SIG-M5 treated with dmso at 0.1 percent for 504 hours (cell line): ENCODE results near the gene FNTB.

ENCODE experiments used
- DNase-seq: peaks from one replicate; lab custom pipeline; 2025; ENCODE audit not compliant: unreplicated experiment; lab: John Stamatoyannopoulos, UW

Gene FNTB, protein sequence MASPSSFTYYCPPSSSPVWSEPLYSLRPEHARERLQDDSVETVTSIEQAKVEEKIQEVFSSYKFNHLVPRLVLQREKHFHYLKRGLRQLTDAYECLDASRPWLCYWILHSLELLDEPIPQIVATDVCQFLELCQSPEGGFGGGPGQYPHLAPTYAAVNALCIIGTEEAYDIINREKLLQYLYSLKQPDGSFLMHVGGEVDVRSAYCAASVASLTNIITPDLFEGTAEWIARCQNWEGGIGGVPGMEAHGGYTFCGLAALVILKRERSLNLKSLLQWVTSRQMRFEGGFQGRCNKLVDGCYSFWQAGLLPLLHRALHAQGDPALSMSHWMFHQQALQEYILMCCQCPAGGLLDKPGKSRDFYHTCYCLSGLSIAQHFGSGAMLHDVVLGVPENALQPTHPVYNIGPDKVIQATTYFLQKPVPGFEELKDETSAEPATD

DNA sequence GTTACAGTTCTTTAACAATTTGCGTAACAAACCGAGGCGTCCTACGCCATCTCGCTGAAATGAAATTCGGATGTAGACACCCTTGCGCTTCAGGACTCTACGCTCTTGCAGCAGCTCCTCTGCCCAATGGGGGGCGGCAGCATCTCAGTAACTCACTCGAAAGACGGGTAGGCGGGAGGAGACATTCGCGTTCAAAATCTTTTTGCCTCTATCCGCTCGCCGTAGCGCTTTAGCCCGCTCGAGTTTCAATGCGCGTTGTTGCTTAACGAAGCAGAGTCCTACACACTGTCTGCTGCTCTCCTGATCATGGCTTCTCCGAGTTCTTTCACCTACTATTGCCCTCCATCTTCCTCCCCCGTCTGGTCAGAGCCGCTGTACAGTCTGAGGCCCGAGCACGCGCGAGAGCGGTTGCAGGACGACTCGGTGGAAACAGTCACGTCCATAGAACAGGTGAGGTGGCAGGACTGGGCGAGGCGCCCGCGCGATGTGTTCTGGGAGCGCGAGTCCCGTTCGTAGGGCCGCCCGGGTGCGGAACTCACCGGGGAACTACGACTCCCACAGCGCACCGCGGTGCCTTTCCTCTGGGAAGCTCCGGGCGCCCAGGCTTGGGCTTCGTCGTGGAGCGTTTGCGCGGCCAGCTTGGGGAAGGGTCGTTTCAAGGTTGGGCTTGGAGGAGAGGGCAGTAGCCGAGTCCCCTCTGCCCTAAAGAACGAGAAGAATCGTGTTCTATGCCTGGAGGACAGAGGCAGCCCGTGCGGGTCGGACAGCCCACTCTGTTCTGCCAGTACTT lies at the start of gene FNTB:
Gene FNTB, plus strand, starts transcription at position 248 of the 790 bp plus-strand sequence. Its CDS starts 59 bp downstream, at position 307.
- peak; percentile 98 for DNase-seq

DNA sequence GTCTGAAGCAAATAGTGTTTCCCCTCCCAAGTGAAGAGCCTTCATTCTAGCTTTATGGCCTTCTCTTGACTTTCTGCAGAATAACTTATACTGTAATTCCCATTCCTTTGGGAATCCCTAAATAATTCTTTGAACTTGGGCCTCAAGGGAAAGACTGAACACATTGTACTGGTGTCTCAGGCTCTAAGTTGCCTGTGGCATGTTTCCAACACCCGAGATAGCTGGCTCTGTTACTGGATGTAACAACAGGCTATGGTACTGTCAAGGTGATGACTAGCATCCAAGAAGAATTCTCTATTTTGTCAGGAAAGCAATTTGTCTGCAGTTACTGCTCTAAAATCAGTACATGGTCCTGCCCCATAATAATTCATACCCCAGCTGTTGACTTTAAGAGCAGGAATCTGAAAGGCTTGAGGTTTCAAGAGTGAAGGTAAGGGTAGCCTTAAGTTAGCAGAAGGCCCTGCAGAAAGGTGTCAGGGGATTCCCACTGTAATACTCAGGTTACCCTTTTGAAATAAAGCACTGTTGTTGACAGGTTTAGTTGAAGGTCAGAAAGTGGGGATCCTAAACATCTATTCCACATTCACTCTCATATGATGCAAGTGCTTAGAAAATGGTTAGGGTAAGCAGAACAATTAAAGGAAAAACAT lies 49.4 kb upstream of the FNTB start:
- no peak for DNase-seq

DNA sequence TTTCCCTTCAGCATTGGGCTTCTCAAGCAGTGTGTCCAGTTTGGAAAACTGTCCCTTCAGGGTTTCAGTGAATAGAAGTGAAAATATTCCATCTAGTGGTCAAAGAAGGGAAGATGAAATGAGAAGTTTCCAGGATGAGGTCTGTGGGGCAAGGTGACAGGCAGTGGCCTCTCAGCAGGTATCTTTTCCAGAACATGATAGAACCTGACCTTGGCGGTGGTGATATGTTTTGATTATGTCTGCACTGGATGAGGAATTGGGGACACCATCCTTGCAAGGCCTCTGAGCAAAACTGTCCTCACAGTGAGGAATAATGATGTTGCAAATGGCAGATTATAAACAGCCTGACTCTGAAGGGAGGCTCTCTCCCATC lies 48.9 kb upstream of the FNTB start:
- no peak for DNase-seq

DNA sequence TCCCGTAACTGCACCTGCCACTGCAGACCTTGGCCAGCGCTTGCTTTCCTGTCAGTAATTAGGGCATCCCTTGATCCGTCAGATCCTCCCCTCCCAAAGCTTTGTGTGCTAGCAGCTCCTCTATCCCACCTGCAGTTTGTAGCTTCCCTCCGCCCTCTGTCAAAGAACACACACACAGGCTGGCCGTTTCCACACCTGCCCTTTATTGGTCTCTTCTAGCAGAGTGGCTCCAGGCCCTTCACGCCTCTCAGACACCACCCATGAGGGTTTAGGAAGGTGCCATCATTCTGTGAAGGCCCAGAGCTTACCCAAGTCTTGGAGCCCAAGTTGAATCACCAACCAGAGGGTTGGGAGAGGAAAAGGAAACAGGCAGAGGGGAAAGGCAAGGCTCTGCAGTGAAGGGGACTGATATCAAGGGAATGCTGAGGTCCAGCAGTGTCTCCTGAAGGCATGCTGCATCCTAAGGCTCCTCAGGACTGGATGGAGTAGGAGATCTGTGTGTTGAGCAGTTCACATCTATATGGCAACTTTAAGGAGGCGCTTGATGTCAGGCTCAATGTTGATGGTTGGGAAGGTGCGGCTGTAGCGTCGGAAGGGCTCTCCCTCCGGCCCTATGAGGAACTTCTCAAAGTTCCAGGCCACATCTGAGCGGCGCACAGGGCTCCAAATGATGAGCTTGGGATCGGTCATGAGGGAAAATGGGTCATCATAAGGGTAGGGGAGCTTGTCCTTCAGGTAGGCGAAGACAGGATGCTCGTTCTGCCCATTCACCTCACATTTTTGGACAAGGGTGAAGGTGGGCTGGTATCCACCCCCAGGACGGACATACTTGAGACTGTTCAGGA lies 47.5 kb upstream of the FNTB start:
- DNase-seq: no peak

DNA sequence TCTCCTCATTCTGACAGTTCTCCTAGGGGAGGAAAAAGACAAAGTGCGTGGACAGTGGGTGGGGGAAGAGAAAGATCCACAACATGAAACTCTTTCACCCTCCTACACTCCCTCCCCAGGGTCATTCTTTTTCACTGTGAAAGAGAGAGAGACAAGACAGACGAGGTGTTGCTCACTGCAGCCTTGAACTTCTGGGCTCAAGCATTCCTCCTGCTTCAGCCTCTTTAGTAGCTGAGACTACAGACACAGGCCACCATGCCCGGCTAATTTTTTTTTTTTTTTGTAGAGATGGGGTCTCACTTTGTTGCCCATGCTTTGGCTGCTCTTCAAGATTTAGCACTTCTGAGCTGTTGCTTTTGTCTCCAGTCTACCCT lies 46.9 kb upstream of the FNTB start:
- DNase-seq: no peak

DNA sequence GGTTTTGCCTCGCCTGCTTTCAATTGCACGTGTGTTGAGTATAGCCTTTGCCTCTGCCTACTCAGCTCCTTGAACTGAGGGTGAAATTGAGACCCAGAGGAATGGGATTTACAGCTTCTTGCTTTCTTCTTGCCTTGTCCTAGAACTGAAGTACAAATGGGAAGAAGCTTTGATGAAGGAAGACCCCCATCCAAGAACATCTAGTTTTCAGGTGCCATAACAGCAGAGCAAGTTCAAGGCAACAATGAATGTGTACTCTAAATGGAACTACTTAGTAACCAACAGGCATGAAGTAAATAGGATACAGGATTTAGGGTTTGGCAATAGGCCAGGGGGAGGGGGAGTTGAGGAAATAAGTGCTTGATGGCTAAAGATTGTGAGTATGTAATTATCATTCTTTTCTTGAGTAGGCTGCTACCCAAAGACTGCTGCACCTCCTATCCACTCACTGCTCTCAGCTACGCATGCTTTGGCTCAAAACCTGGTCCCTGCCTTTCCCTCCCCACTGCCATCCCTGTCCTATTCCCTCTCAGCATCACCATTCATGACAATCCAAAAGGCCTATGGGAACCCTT lies 46.3 kb upstream of the FNTB start:
- DNase-seq: no peak

DNA sequence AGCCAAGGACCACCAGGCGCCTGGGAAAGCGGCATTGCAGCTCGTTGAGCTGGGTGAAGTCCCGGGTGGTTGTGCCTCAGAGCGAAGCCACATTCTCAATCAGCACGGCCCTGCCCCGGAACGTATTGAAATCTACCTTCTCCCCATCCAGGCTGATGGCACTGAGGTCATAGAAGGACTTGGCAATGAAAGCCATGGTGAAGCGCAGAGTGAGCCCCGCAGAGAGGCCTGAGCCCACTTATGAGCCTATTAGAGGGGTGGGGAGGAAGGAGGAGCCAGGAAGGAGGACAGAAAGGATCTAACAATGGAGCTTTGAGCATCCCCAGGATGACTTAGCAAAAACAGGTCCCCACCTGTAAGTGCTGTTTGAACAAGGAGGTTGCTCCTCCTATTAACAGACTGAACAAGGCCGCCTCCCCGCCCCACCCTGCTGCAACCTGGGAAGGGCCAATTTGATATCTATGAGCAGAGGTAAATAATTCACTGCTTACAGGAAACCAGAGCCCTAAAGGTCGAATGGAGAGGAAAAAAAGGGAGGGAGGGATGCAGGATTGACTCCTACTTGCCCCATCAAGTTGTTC lies 44.1 kb upstream of the FNTB start, which contains the start of gene GPX2:
Gene GPX2, minus strand, starts transcription at position 215 of the 581 bp plus-strand sequence. Its CDS starts 19 bp downstream, at position 196.
- peak; percentile 17 for DNase-seq

DNA sequence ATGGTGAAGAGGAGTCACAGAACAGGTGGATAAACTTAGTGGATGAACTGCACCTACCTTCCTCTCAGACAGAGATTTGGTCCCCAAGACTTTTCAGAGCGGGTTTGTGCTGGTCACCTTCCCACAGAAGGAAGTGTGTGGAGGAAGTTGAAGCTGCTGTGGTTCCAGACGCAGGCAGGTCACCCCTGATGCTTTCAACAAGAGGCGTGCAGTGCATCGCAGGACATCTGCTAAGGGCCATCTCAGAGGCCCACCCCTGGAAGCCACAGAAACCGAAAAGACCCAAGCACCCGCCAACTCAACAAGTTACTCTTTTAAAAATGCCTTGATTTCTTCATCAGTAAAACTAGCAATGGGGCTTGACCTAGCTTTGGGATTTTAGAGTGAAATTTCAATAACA lies 43.1 kb upstream of the FNTB start:
- DNase-seq: no peak

DNA sequence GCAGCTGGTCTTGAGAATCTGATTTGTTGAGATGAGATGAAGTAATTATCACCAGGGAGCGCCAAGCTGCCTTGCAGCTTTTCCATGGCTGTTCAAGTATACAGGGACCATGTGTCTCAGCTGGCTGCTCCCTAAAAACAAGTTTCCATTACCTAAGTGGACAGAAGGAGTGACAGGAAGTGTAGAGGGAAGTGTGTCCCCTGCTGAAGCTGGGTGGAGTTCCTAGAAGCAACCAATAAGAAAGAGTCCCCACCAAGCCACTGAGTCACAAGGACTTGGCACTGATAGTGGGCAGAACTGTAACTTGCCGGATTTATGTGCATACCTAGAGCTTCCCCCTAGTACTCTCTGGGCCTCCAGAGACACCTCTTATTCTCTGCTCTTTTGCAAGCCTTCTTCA lies 42.7 kb upstream of the FNTB start:
- DNase-seq: no peak

DNA sequence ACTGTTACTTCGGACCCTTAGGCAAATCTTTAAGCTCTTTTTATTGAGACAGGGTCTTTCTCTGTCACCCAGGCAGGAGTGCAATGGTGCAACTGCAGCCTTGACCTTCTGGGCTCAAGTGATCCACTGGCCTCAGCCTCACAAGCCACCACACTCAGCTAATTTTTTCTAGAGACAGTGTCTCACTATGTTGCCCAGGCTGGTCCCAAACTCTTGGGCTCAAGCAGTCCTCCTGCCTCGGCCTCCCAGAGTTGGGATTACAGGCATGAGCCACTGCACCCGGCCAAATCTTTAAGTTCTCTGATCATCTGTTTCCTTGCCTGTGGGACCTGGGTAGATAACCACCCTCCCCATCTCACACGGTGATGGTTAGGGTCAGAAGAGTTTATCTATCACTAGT lies 41.8 kb upstream of the FNTB start:
- no peak for DNase-seq

DNA sequence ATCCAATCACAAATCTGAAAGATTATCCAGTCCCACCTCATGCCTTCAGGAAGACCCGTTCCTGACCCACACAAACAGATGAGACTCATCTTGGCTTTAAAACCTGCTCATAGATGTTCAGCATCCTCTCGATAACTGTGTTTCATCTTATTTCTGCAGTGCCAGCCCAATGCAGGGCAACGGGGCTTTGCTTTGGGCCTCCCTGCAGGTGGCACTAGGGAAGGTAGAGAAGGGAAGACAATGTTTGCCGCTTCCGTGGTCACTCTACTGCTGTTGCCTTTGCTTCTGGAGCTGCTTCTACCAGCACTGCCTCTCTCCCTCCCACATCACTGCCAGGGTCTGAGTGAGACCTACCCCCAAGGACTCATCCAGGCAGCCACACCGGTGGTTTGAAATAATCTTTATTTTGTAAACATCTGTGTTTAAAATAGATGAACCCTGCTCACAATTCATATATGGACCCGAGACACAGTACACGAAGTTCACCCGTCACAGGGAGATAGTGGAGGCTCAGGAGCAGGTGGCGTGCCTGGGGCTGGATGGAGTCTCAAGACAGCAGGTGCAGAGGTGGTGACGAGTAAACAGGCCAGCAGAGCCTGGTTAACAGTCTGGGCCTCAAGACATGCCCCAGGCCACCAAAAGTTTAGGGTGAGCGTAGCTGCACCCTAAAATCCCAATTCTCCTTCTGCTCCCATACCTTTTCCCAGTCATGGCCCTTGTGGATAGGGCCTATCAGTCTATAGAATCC lies 41.1 kb upstream of the FNTB start:
- DNase-seq: no peak

DNA sequence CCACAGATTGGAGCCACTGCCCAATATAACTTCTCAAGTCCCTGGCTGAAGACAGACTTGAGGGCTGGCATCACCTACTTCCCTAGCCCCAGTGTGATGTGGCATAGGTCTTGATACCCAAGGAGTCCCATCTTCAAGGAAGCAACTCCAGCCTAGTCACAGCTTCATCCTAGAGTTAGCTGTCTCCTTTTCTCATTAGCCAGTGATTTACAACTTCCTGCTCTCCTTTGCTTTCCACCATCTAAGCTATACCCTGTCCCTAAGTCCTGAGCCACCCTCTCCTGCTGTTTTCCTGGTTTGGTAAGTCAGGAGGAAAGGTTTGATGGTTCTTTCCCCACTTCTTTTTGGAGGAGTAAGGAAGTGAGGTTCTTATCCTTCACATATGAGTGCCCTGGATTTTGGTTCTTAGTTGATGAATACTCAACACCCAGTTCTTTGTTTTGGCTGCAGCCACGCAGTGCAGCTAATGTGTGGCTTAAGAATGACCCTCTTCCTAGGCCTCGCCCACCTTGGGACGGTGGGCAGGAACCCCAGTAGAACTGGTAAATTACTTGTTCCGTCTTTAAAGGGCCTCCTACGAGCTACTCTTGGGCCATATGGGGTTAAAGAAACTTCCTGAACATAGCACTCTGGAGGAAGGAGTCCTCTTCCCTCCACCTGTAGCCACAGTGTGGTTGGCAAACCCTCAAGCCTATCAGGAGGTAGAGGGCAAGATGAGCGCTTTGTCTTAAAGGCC lies 40.2 kb upstream of the FNTB start:
- DNase-seq: no peak

DNA sequence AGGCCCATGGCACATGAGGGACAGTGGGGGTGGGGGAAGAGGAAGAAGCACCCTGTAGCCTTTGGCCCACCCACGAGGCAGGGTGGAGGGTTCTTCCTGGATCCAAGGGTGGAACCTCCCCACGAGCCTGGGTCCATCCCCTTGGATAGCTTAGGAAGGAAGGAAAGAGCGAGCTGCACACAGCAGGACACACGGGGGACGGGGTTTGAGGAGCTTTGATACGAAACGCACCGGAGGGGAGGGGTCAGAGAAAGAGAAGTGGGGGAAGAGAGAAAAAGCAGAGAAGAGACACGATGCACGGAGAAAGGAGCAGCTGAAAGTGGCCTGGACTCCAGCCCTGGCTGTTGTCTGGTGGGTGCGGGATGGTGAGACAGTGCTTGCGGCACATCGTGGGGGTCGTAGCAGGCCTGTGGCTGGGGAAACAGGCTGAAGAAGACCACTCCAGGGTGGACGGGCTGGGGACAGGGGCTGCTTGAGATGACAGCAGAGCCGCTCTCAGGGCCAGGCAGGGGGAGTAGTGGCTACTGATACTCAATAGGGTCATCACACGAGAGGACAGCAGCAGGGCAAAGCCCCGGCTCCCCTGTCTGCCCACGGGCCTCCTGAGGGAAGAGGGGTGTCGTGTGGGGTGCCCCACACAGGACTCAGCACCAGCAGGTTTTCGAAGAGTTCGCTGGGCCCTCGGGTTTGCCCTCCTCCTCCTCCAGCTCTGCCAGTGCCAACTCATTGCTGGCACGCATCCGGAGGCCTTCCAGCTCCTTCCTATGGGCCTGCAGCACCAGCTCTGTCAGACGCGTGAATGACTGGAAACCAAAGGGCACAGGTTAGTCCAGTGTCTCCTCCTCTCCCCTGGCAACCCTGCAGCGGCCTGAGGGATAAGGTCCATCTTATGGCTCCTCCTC lies 38.7 kb upstream of the FNTB start:
- DNase-seq: no peak

DNA sequence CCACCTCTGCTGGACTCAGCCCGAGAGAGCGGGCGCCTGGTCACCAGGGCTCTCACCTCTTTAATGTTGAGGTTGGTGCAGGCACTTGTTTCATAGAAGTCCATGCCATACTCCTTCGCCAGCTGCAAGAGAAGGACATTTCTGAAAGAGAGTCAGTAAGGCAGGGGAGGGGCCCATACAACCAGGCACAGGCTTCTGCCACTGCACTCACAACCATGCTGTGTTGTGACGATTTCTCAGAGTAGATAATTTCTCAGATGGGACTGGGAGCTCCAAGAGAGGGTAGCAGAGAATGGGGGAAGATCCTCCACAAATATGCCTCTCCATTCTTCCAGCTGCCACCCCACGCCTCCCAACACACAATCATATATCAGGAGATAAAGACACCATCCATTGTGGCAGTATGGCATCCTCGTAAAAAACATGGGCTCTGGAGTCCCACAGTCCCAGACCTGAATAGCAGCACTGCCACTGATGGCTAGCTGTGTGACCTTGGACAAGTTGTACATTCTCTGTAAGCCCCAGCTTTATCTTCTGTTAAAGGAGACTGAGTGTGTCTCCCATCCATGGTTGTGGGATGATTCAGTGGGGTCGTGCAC lies 38.0 kb upstream of the FNTB start:
- no peak for DNase-seq

DNA sequence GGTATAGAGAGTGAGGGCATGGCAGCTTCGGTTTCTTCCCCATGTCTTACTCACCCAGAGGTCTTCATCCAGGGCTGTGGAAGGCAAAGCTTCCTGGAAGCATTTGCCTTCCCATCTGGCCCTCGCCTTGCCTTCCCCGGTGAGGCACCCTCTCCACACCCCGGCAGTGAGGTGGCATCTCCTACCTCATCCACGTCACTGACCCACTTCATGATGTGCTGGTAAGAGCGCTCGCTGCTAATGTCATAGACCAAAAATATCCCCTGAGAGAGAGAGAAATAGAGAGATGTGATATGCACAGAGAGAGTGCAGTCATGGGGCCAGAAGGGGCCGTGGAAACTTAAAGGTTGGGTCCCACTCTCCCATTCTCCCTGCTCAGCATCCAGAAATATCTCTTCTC lies 35.8 kb upstream of the FNTB start:
- DNase-seq: no peak

DNA sequence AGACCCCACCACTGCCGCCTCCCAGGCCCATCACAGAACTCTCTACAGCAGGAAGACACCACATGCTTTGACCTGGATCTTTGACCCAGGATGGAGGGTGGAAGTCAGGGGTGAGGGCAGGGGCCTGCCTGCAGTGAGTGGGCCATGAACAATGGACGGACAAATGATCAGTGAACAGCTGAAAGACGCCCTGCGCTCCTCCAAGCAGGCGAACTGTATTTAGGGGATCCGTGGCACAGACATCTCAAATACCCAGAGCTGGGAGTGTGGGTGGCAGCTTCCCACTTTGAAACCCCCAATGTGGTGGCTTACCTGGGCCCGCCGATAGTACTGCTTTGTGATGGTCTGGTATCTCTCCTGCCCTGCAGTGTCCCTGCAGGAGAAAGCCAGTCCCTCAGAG lies 35.4 kb upstream of the FNTB start:
- DNase-seq: no peak

DNA sequence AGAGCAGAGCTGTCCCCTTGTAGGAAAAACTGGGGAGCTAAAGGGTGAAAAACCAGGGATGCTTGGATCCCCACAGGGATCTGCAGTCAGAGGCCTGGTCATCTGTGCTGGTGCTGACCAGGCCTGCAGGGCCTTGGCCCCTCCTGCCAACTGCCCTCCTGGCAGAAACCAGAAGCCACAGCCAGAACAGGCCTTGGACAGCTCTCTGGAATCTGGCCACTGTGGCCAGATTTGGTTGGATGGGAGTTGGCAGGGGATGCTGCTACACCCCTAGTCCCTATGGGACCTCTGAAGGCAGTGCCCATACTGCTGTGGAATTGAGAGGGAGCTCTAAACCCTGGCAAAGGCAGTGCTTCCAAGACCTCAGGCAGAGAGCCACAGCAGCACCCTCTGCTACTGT lies 35.0 kb upstream of the FNTB start:
- DNase-seq: no peak
